Measurements from ENCODE around the gene CNGA2. TPM values are rescaled to one million over a fixed set of nuclear protein-coding genes. Genes with fewer than 3 reads are reported as not detected.

CNGA2 gene
- total and polyA plus RNA-seq, 5 donors from 2014 or later, result not detected

- Mint-ChIP-seq H3K36me3 (no peaks in the 10 kb centered on the region), H3K4me1 (no peaks in the 10 kb centered on the region), H3K4me3 (no peak overlapping the region), H3K27me3 (no peaks in the 10 kb centered on the region), H3K9me3 (peaks cover 0 to 4% (median 0%) of the 10 kb centered on the region in 7 donors), H3K27ac (no peak overlapping the region)
- H3K36me3 ChIP-seq (ENCODE audit: control insufficient read depth, insufficient read depth, low read length), result no peaks in the 10 kb centered on the region
- no peaks in the 10 kb centered on the region for H3K27me3 ChIP-seq (ENCODE audit: control insufficient read depth, insufficient read depth, low read length)
- no peak overlapping the region for H3K27ac ChIP-seq (ENCODE audit: insufficient read depth, low read length, poor library complexity, severe bottlenecking)
- H3K9me3 ChIP-seq (ENCODE audit: control insufficient read depth in 2 of 2, low read length in 2 of 2), result no peaks in the 10 kb centered on the region
- no peak for DNase-seq
- H3K4me3 ChIP-seq (ENCODE audit: low read depth, low read length), result no peak overlapping the region
- no peak for ATAC-seq (ENCODE audit: low read depth in 2 of 2)
- H3K4me1 ChIP-seq (ENCODE audit: control insufficient read depth, insufficient read depth, low read length, poor library complexity, severe bottlenecking), result no peaks in the 10 kb centered on the region
Measured at GRCh38 chrX:151726751-151727150, 7.8 kb upstream of the CNGA2 start.

GRCh38 chrX:151727346-151727745, 7.2 kb upstream of the CNGA2 start:
- H3K36me3 ChIP-seq (ENCODE audit: control insufficient read depth, insufficient read depth, low read length), result no peaks in the 10 kb centered on the region
- no peaks in the 10 kb centered on the region for H3K27me3 ChIP-seq (ENCODE audit: control insufficient read depth, insufficient read depth, low read length)
- no peak overlapping the region for H3K4me3 ChIP-seq (ENCODE audit: low read depth, low read length)
- Mint-ChIP-seq H3K4me3 (no peak overlapping the region), H3K27me3 (no peaks in the 10 kb centered on the region), H3K27ac (no peak overlapping the region), H3K9me3 (peaks cover 0 to 4% (median 0%) of the 10 kb centered on the region in 7 donors), H3K36me3 (no peaks in the 10 kb centered on the region), H3K4me1 (no peaks in the 10 kb centered on the region)
- H3K4me1 ChIP-seq (ENCODE audit: control insufficient read depth, insufficient read depth, low read length, poor library complexity, severe bottlenecking), result no peaks in the 10 kb centered on the region
- ATAC-seq (ENCODE audit: low read depth in 2 of 2) (no peak), DNase-seq (no peak)
- no peaks in the 10 kb centered on the region for H3K9me3 ChIP-seq (ENCODE audit: control insufficient read depth in 2 of 2, low read length in 2 of 2)
- no peak overlapping the region for H3K27ac ChIP-seq (ENCODE audit: insufficient read depth, low read length, poor library complexity, severe bottlenecking)

- H3K4me3 Mint-ChIP-seq, result no peak overlapping the region
- H3K36me3 Mint-ChIP-seq, result no peaks in the 10 kb centered on the region
- no peaks in the 10 kb centered on the region for H3K27me3 Mint-ChIP-seq
- DNase-seq (no peak), ATAC-seq (ENCODE audit: low read depth in 2 of 2) (no peak)
- Histone ChIP-seq H3K27ac (ENCODE audit: insufficient read depth, low read length, poor library complexity, severe bottlenecking) (no peak overlapping the region), H3K4me3 (ENCODE audit: low read depth, low read length) (no peak overlapping the region), H3K9me3 (ENCODE audit: control insufficient read depth in 2 of 2, low read length in 2 of 2) (no peaks in the 10 kb centered on the region), H3K36me3 (ENCODE audit: control insufficient read depth, insufficient read depth, low read length) (no peaks in the 10 kb centered on the region), H3K4me1 (ENCODE audit: control insufficient read depth, insufficient read depth, low read length, poor library complexity, severe bottlenecking) (no peaks in the 10 kb centered on the region), H3K27me3 (ENCODE audit: control insufficient read depth, insufficient read depth, low read length) (no peaks in the 10 kb centered on the region)
- no peaks in the 10 kb centered on the region for H3K4me1 Mint-ChIP-seq
- peaks cover 0 to 4% (median 0%) of the 10 kb centered on the region in 7 donors for H3K9me3 Mint-ChIP-seq
- no peak overlapping the region for H3K27ac Mint-ChIP-seq
Measured at GRCh38 chrX:151729056-151729725, 5.4 kb upstream of the CNGA2 start.

GRCh38 chrX:151735219-151735618, 673 bp downstream of the CNGA2 start:
- Mint-ChIP-seq H3K27ac (no peak overlapping the region), H3K4me3 (no peak overlapping the region), H3K27me3 (no peaks in the 10 kb centered on the region), H3K36me3 (no peaks in the 10 kb centered on the region), H3K4me1 (no peaks in the 10 kb centered on the region), H3K9me3 (no peaks in the 10 kb centered on the region)
- Histone ChIP-seq H3K4me3 (ENCODE audit: low read depth, low read length) (no peak overlapping the region), H3K4me1 (ENCODE audit: control insufficient read depth, insufficient read depth, low read length, poor library complexity, severe bottlenecking) (no peaks in the 10 kb centered on the region), H3K36me3 (ENCODE audit: control insufficient read depth, insufficient read depth, low read length) (no peaks in the 10 kb centered on the region), H3K27ac (ENCODE audit: insufficient read depth, low read length, poor library complexity, severe bottlenecking) (no peak overlapping the region), H3K27me3 (ENCODE audit: control insufficient read depth, insufficient read depth, low read length) (no peaks in the 10 kb centered on the region), H3K9me3 (ENCODE audit: control insufficient read depth in 2 of 2, low read length in 2 of 2) (no peaks in the 10 kb centered on the region)
- no peak for DNase-seq
- ATAC-seq (ENCODE audit: low read depth in 2 of 2), result no peak

- H3K4me1 ChIP-seq (ENCODE audit: control insufficient read depth, insufficient read depth, low read length, poor library complexity, severe bottlenecking), result no peaks in the 10 kb centered on the region
- Mint-ChIP-seq H3K4me1 (no peaks in the 10 kb centered on the region), H3K36me3 (no peaks in the 10 kb centered on the region), H3K27me3 (no peaks in the 10 kb centered on the region), H3K9me3 (no peaks in the 10 kb centered on the region), H3K4me3 (no peak overlapping the region), H3K27ac (no peak overlapping the region)
- no peak for DNase-seq
- no peaks in the 10 kb centered on the region for H3K36me3 ChIP-seq (ENCODE audit: control insufficient read depth, insufficient read depth, low read length)
- no peak overlapping the region for H3K4me3 ChIP-seq (ENCODE audit: low read depth, low read length)
- no peak for ATAC-seq (ENCODE audit: low read depth in 2 of 2)
- H3K27me3 ChIP-seq (ENCODE audit: control insufficient read depth, insufficient read depth, low read length), result no peaks in the 10 kb centered on the region
- no peaks in the 10 kb centered on the region for H3K9me3 ChIP-seq (ENCODE audit: control insufficient read depth in 2 of 2, low read length in 2 of 2)
- no peak overlapping the region for H3K27ac ChIP-seq (ENCODE audit: insufficient read depth, low read length, poor library complexity, severe bottlenecking)
Measured at GRCh38 chrX:151736685-151737084, 2.1 kb downstream of the CNGA2 start.

GRCh38 chrX:151737494-151737893, 2.9 kb downstream of the CNGA2 start:
- Mint-ChIP-seq H3K36me3 (no peaks in the 10 kb centered on the region), H3K4me3 (no peak overlapping the region), H3K27me3 (no peaks in the 10 kb centered on the region), H3K9me3 (no peaks in the 10 kb centered on the region), H3K4me1 (no peaks in the 10 kb centered on the region), H3K27ac (no peak overlapping the region)
- H3K36me3 ChIP-seq (ENCODE audit: control insufficient read depth, insufficient read depth, low read length), result no peaks in the 10 kb centered on the region
- no peaks in the 10 kb centered on the region for H3K27me3 ChIP-seq (ENCODE audit: control insufficient read depth, insufficient read depth, low read length)
- H3K4me1 ChIP-seq (ENCODE audit: control insufficient read depth, insufficient read depth, low read length, poor library complexity, severe bottlenecking), result no peaks in the 10 kb centered on the region
- no peaks in the 10 kb centered on the region for H3K9me3 ChIP-seq (ENCODE audit: control insufficient read depth in 2 of 2, low read length in 2 of 2)
- H3K4me3 ChIP-seq (ENCODE audit: low read depth, low read length), result no peak overlapping the region
- no peak overlapping the region for H3K27ac ChIP-seq (ENCODE audit: insufficient read depth, low read length, poor library complexity, severe bottlenecking)
- ATAC-seq (ENCODE audit: low read depth in 2 of 2) (no peak), DNase-seq (no peak)

- ATAC-seq (ENCODE audit: low read depth in 2 of 2), result no peak
- Histone ChIP-seq H3K9me3 (ENCODE audit: control insufficient read depth in 2 of 2, low read length in 2 of 2) (no peaks in the 10 kb centered on the region), H3K27ac (ENCODE audit: insufficient read depth, low read length, poor library complexity, severe bottlenecking) (no peak overlapping the region), H3K36me3 (ENCODE audit: control insufficient read depth, insufficient read depth, low read length) (no peaks in the 10 kb centered on the region), H3K4me3 (ENCODE audit: low read depth, low read length) (no peak overlapping the region), H3K27me3 (ENCODE audit: control insufficient read depth, insufficient read depth, low read length) (no peaks in the 10 kb centered on the region), H3K4me1 (ENCODE audit: control insufficient read depth, insufficient read depth, low read length, poor library complexity, severe bottlenecking) (no peaks in the 10 kb centered on the region)
- DNase-seq, result no peak
- Mint-ChIP-seq H3K27me3 (no peaks in the 10 kb centered on the region), H3K27ac (no peak overlapping the region), H3K4me3 (no peak overlapping the region), H3K36me3 (no peaks in the 10 kb centered on the region), H3K9me3 (no peaks in the 10 kb centered on the region), H3K4me1 (no peaks in the 10 kb centered on the region)
Measured at GRCh38 chrX:151738751-151739150, 4.2 kb downstream of the CNGA2 start.

- ATAC-seq (ENCODE audit: low read depth in 2 of 2), result no peak
- Mint-ChIP-seq H3K4me3 (no peak overlapping the region), H3K36me3 (no peaks in the 10 kb centered on the region), H3K27ac (no peak overlapping the region), H3K4me1 (no peaks in the 10 kb centered on the region), H3K9me3 (no peaks in the 10 kb centered on the region), H3K27me3 (no peaks in the 10 kb centered on the region)
- Histone ChIP-seq H3K4me3 (ENCODE audit: low read depth, low read length) (no peak overlapping the region), H3K27ac (ENCODE audit: insufficient read depth, low read length, poor library complexity, severe bottlenecking) (no peak overlapping the region), H3K27me3 (ENCODE audit: control insufficient read depth, insufficient read depth, low read length) (no peaks in the 10 kb centered on the region), H3K9me3 (ENCODE audit: control insufficient read depth in 2 of 2, low read length in 2 of 2) (no peaks in the 10 kb centered on the region), H3K4me1 (ENCODE audit: control insufficient read depth, insufficient read depth, low read length, poor library complexity, severe bottlenecking) (no peaks in the 10 kb centered on the region), H3K36me3 (ENCODE audit: control insufficient read depth, insufficient read depth, low read length) (no peaks in the 10 kb centered on the region)
- DNase-seq, result no peak
Measured at GRCh38 chrX:151741606-151742005, 7.1 kb downstream of the CNGA2 start.
